ENCODE results near the gene ESPN.

ESPN gene

GRCh38 chr1:6500544-6501278 is 76.1 kb downstream of the ESPN start:
- DNase-seq, result no peak

GRCh38 chr1:6501279-6501813 is 76.8 kb downstream of the ESPN start:
- DNase-seq, result no peak

- DNase-seq, result no peak
These were observed 77.7 kb downstream of the ESPN start for GRCh38 chr1:6502000-6502891.

- DNase-seq, result no peak
These were observed 79.5 kb downstream of the ESPN start for GRCh38 chr1:6503884-6504602.

- DNase-seq, result no peak
These were observed 80.3 kb downstream of the ESPN start for GRCh38 chr1:6504887-6505286.

- DNase-seq, result no peak
These were observed 81.0 kb downstream of the ESPN start for GRCh38 chr1:6505367-6506209.

GRCh38 chr1:6506210-6507036 is 81.8 kb downstream of the ESPN start:
- DNase-seq, result no peak

GRCh38 chr1:6507037-6507428 is 82.5 kb downstream of the ESPN start:
- no peak for DNase-seq

GRCh38 chr1:6507461-6507911 is 82.9 kb downstream of the ESPN start:
- DNase-seq, result no peak

GRCh38 chr1:6508154-6508815 is 83.7 kb downstream of the ESPN start:
- no peak for DNase-seq

- no peak for DNase-seq
These were observed 84.2 kb downstream of the ESPN start for GRCh38 chr1:6508816-6509189.

- DNase-seq, result no peak
These were observed 84.8 kb downstream of the ESPN start for GRCh38 chr1:6509220-6509918.

- DNase-seq, result no peak
These were observed 85.3 kb downstream of the ESPN start for GRCh38 chr1:6509919-6510291.

- no peak for DNase-seq
These were observed 85.9 kb downstream of the ESPN start for GRCh38 chr1:6510493-6510892.
